Measurements from ENCODE around the gene C16orf96. TPM values are rescaled to one million over a fixed set of nuclear protein-coding genes. Genes with fewer than 3 reads are reported as not detected.
A peak's percentile ranks its signal among the peaks of the same experiment; 100 is the strongest.

Gene C16orf96
- total and polyA plus RNA-seq, 4 donors: 0.06 to 0.25 (median 0.08) TPM

DNA sequence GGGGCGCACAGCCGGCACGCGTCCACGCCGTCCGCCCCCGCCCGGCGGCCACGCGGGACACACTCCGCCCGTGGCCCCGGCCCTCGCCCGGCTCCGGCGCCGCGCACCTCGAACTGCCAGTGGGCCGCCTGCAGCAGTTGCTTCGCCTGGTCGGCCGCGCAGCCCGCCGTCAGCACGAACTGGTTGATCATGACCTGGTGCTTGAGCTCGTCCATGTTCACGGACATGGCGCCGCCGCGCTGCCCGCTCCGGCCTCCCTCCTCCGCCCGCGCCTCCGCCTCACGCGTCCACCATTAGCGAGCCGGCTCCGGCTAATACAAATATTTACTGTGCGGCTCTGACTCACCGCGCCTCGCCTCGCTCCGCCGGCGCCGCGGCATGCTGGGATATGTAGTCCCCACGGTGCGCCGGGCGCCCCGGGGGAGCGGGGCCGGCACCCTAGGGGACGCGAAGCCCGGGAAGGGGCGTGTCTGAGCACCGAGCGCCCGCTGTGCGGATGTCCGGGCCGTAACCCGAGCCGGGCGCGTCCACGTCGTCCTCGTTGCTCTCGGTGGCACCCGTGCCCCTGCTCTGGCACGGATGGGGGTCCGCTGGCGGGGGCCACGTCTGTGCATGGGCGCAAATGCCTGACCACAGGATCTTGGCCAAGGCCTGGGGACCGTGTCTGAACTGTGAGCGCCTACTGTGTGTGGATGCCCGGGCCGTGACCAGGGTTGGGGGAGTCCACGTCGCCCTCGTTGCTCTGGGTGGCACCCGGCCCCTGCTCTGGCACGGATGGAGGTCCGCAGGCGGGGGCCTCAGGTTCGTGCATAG lies 58.6 kb downstream of the C16orf96 start, which contains the start of gene UBALD1:
TSS of gene UBALD1 (minus strand) at position 318 of the 813 bp plus-strand sequence. CDS start at position 227, 91 bp downstream.
- peaks cover 15 to 62% (median 41%) of the 10 kb centered on the region in 4 donors for H3K4me1 ChIP-seq (ENCODE audit: control insufficient read depth in 4 of 4, insufficient read depth in 4 of 4, low read length in 3 of 4)

More for the DNA sequence above, 58.6 kb downstream of the C16orf96 start, which contains the start of gene UBALD1:
- Histone ChIP-seq H3K9me3 (ENCODE audit: control insufficient read depth in 4 of 4, low read length in 3 of 4) (no peaks in the 10 kb centered on the region), H3K4me3 (ENCODE audit: low read depth in 1 of 3, low read length in 3 of 3) (peak within 1 kb of the TSS; percentile 85 to 94 (median 89)), H3K36me3 (ENCODE audit: control insufficient read depth in 4 of 4, insufficient read depth in 3 of 4, low read depth in 1 of 4, low read length in 3 of 4) (peaks cover 0 to under 1% (median 0%) of the 10 kb centered on the region in 4 donors), H3K27ac (ENCODE audit: low read depth in 1 of 2, low read length in 2 of 2) (peak within 1 kb of the TSS; percentile 93 to 99), H3K27me3 (ENCODE audit: control insufficient read depth in 4 of 4, insufficient read depth in 4 of 4, low read length in 3 of 4) (no peaks in the 10 kb centered on the region), H3K9ac (ENCODE audit: low read depth in 1 of 2, low read length in 2 of 2) (peak within 1 kb of the TSS; percentile 57 to 92)
- peak; percentile 84 for DNase-seq (ENCODE audit: low spot score)
- TF ChIP-seq REST (IDR thresholded peaks at IDR 0.05) (peak; percentile 80), FOXA2 (IDR thresholded peaks at IDR 0.05) (peak; percentile 66), CTCF (IDR thresholded peaks at IDR 0.05; ENCODE audit: low read depth, low read length, missing input control) (peak; percentile 1), JUND (IDR thresholded peaks at IDR 0.05) (peak in 1 of 2 donors; percentile 94), FOXA1 (IDR thresholded peaks at IDR 0.05) (peak; percentile 43), YY1 (IDR thresholded peaks at IDR 0.05) (peak; percentile 95), NR2F2 (IDR thresholded peaks at IDR 0.05) (no peak), RAD21 (IDR thresholded peaks at IDR 0.05) (peak in 1 of 2 donors; percentile 17), TAF1 (conservative IDR thresholded peaks at IDR 0.05) (no peak), GABPA (IDR thresholded peaks at IDR 0.05 in 1 of 2, conservative IDR thresholded peaks at IDR 0.05 in 1 of 2) (peak in 1 of 2 donors; percentile 70), MAX (IDR thresholded peaks at IDR 0.05) (no peak), SP1 (IDR thresholded peaks at IDR 0.05) (peak; percentile 66), HNF4A (conservative IDR thresholded peaks at IDR 0.05) (no peak), HNF4G (IDR thresholded peaks at IDR 0.05) (no peak), EGR1 (IDR thresholded peaks at IDR 0.05; ENCODE audit: low read depth in 2 of 2) (no peak)
- WGBS: 9% methylated on average over 100 of the region's 100 CpGs

All from liver (tissue), 9 donors.